Ramos (cell line): ENCODE measurements around the gene NLRC3.

Experiments
- in situ Hi-C: fragments of 300-500 bp; cut with MboI; formaldehyde crosslinking; loops from one replicate; pipeline ENCODE4 v1.14.3; 2022; ENCODE audit warnings: low sequenced_read_pairs; ENCODE audit not compliant: unreplicated experiment

The NLRC3 gene

DNA sequence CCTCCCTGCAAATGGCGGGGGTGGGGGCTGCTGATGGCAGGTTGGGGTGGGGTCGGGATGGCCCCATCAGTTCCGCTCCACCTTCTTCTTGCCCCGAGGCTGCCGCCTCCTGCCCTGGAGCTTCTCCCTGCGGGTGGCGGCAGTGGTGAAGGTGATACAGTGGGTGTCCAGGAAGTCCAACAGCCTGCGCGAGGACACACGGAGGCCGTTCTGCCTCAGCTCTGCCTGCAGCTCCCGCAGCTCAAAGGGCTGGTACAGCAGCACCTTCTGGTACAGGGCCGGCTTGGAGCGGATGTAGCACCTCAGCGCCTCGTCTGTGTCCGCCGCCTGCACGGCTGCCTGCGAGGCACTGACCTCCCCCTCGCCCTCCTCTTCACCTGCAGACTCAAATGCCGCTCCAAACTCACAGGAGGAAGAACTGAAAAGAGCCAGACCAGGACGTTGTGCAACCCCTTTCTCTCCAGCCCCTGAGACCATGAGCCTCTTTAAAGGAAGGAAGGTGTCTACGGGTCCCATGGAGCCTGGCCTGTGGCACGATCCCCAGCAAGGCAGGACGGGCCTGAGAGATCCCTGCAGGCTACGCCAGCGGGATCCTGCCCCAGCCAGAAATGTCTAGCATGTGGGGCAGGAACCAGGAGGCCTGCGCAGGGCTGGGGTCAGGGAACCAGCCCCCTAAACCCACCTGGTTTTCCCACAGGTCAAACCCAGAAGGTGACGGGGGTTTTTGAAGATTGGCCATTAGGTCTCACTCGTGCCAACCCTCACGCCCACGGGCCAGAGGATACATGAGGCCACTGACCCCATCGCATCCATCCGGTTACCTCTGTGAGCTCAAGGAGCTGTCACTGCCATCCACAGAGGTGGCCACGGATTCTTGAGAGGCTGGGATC is 5.3 kb upstream of the NLRC3 start:
- in situ Hi-C loops: no loop called here

DNA sequence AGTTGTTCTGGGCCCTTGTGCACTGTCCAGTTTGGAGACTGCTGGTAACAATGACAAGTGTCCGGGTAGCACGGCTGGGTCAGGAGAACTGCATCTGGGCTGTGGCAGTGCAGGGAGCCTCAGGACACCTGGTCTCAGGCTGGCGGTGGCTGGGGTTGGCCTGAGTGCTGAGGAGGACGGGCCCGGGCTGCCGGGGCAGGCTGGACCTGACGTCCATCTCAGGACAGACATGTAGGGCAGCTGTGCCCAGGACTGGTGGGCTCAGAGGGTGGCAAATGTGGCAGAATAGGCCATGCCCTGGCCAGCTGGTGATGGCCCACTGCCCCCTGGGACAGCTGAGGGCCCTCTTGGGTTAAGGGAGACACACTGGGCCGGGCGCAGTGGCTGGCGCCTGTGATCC is 4.2 kb upstream of the NLRC3 start:
- in situ Hi-C loops: no loop called here

DNA sequence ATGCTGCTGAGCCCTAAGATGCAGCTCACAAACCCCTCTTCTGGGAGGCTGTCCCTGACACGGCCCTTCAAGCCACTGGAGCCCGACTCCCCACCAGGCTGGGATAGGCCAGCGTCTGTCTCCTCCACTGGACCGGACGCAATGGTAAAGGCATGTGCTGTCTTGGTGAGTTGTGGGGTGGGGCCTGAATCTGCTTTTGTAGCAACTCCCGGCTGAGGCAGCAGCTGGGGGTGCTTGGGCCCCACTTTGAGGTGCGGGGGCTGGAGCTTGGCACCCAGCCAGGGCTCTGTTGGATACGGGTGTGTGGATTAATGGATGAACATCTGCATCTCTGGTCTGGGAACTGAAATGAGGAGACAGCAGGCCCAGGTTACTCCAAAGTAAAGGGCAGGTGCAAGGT is 3.5 kb upstream of the NLRC3 start:
- in situ Hi-C loops: no loop called here

DNA sequence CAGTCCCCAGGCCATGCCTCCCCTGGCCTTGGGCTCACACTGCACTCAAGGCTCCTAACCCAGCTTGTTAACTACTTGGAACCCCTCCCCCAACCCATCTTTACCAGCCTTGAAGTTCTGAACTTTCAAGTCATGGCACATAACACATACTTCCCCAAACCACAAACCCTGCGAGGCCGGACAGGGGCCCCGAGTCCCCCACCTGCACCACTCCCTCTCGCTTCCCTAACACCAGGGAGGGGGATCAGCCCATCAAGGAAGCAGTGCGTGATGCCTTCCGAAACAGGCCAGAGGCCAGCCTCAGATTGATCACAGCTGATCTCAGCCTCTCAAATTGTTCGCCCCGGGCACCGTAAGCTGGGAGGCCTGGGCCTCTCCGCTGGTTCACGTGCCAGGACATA is 3.0 kb upstream of the NLRC3 start:
- in situ Hi-C loops: no loop called here

GRCh38 chr16:3579776-3580175 is 2.6 kb upstream of the NLRC3 start:
- in situ Hi-C loops: no loop called here

- in situ Hi-C loops: no loop called here
Observed at GRCh38 chr16:3578610-3579551, 1.7 kb upstream of the NLRC3 start.

- in situ Hi-C loops: no loop called here
Observed at GRCh38 chr16:3578121-3578520, 918 bp upstream of the NLRC3 start.

GRCh38 chr16:3576211-3576610 is 992 bp downstream of the NLRC3 start:
- in situ Hi-C loops: no loop called here

GRCh38 chr16:3575491-3575890 is 1.7 kb downstream of the NLRC3 start:
- in situ Hi-C loops: no loop called here

DNA sequence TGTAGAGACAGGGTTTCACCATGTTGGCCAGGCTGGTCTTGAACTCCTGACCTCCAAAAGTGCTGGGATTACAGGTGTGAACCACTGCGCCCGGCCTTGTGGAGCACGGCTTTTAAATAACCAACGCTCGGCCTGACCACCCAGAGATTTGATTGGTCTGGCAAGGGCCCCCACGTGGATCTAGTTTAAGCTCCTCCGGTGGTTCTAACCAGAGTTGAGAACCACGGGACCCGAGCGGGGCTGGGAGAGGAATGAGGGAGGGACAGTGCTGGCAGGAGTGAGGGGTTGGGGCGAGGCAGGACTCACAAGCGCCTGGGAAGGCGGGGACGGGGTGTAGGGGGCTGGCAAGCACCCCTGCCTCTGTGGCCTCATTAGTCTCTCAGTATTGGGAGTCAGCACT is 3.0 kb downstream of the NLRC3 start:
- in situ Hi-C loops: no loop called here

DNA sequence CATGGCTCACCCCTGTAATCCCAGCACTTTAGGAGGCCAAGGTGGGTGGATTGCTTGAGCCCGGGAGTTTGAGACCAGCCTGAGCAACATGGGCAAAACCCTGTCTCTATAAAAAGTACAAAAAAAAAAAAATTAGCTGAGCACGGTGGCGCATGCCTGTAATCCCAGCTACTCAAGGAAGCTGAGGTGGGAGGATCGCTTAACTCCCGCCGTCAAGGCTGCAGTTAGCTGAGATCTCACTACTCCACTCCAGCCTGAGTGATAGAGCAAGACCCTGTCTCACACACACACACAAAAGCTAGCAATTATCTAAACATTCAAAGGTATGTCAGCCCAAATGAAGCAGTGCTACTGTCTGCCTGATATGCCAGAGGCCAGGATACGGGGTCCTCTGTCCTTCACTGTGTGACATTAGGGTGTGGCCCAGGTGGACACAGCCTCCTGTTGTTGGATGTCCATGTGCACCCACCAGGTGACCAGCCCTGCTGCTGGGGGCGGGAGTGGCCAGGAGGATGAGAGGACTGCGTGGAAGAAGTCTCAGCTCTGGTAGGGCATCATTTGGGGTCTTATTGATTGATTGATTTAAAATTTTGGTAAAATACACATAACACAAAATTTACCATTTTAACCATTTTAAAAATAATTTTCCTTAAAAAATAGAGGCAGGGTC is 3.9 kb downstream of the NLRC3 start:
- in situ Hi-C loops: no loop called here

DNA sequence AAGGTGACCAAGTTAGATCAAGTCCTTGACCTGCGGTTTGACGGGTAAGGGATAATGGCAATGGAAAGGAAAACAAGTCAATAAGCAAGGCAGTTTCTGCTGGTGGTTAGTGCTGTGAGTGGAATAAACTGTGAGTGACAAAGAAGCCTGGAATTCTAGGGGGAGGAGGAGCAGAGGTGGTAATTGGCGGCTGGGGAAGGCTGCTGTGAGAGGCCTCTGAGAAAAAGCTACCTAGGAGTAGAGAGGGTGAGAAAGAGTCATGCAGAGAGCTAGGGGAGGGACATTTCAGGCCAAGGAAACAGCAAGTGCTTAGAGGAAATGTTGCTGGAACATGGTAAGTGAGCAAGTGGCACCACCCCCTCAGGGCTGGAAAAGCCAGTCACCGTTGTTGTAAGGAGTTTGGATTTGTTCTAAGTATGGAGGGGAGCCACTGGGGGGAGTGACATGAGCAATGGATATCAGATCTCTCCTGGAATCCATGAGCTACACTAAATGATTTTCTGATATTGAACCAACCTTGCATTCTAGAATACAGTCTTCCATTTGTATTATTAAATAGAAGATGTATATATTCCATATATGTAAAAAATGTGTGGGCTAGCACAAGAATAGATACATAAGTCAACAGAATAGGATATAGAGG is 6.7 kb downstream of the NLRC3 start:
- in situ Hi-C loops: no loop called here

GRCh38 chr16:3569851-3570250 is 7.4 kb downstream of the NLRC3 start:
- in situ Hi-C loops: no loop called here

DNA sequence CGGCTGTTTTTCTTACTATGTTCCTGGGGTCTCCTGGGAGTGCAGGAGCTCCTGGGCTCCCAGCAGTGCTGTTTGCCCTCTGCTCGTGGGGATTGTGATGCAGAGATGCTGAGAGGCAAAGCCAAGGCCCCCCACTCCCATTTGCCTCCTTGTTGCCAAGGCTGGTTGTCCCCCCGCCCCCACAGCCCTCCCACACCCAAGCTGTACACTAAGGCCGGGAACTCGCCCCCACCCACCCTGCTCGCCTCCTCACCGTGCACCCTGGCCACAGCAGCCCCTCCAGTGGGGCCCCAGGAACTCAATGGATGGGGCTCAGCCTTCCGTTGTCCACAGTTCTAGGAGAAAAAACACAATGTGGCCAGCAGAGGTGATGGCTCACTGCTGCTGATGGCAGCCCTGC is 10.2 kb downstream of the NLRC3 start:
- in situ Hi-C loops: no loop called here

DNA sequence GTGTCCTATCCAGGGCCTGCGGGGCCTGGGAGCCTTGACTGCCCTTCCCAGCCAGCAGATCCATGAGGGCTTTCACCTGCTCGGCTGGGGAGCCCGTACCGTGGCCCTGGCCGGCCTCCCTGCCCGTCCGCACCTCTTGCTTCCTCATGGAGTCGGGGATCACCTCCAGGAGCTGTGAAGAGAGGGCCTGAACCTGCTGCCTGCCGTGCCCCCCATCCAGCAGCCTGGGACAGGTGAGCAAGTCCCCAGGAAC is 12.4 kb downstream of the NLRC3 start:
- in situ Hi-C loops: no loop called here

DNA sequence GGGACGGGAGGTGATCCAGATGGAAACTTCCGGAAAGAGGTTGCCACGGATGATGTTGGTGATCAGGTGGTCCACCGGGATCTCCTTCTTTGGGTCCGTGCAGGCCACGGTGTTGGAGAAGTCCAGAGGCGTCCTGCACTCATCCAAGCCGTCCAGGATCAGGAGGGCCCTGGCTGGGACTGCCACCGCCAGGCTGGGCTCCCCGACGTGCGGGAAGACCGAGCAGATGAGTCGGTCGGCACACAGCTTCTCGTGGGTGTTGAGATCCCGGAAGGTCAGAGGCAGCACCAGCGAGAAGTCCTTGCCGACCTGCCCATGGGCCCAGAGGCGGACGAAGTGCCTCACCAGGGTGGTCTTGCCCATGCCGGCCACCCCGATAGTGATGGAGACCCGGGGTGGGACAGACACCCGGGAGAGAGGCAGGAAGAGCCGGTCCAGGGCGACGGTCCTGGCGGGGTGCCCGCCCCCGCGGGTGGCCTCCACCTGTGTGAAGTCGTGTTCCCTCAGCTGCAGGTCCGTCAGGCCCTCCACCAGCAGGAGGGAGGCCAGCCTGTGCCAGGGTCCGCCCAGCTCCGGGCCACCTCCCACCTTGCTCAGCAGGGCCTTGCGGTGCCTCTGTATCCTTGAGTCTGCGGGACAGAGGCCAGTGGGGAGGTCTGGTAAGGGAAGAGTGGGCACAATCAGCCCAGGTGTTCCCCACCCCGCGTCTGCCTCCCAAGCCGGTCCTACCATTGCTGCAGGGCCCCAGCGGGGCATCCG is 12.9 kb downstream of the NLRC3 start:
- in situ Hi-C loops: no loop called here

DNA sequence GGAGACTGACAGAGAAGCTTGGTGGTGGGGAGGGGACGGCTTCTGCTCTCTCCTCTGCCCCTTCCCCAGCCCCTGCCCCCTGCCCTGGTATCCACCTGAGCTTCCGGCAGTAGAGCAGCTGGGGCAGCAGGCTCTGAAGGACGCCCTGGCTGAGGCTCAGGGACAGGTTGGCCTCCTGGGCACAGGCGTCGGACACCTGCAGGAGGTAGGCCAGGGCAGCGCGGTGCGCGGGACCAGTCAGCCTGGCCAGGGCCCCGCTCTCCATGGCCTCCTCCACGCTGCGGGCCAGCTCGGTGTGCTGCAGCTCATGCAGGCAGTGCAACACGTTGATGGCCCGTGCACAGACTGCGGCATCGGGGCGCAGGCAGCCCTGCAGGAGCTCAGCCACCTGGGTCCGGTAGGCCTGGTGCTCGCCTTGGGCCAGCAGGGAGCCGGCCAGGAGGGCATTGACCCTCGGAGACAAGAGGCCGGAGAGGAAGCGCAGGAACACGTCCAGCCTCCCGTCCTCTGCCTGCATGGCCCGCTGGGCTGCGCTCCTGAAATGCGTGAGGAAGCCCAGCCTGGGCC is 14.2 kb downstream of the NLRC3 start:
- in situ Hi-C loops: no loop called here

DNA sequence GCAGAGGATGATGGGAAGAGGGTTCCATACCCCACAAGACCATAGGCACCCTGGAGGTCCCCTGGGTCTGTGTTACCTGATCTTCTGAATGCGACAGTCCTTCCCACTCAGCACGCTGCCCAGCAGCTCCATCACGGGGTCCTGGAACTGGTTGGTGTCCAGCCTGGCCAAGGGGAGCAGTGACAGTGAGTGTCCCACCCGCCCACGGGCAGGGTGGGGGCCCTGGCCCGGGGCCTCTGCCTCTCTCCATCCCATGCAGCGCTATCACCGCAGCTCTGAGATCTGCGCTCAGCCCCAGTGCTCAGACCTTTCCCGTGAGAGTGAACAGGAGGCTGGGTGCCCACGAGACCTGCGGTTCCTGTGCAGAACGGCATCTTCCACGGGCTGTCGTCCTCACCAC is 15.6 kb downstream of the NLRC3 start:
- in situ Hi-C loops: no loop called here

GRCh38 chr16:3554351-3554928 is 22.8 kb downstream of the NLRC3 start:
- in situ Hi-C loops: no loop called here
